Fibroblast of lung (primary cell): ENCODE data around the gene IQSEC3. TPM values are rescaled to one million over a fixed set of nuclear protein-coding genes. Genes with fewer than 3 reads are reported as not detected.

Source experiments
- DNase-seq, 2 donors: peaks; one replicate each; pipeline versions ENCODE4 v3.0.0 to v3.0.0-alpha.2; 2010; ENCODE audit warnings: low read depth in 2 of 2
- H2AFZ ChIP-seq: 2 replicates; pipeline ENCODE4 v1.5.1; 2012; ENCODE audit warnings: low read length, control low read depth, inconsistent platforms
- H3K27ac ChIP-seq: 2 replicates; pipeline ENCODE4 v1.5.1; 2011; ENCODE audit warnings: low read length, control low read depth; ENCODE audit not compliant: insufficient read depth
- H3K27me3 ChIP-seq: 2 replicates; pipeline ENCODE4 v1.5.1; 2011; ENCODE audit warnings: mild to moderate bottlenecking, low read length; ENCODE audit not compliant: control insufficient read depth, insufficient read depth
- H3K36me3 ChIP-seq: 2 replicates; pipeline ENCODE4 v1.5.1; 2011; ENCODE audit warnings: low read length; ENCODE audit not compliant: control insufficient read depth, insufficient read depth
- H3K4me1 ChIP-seq: 2 replicates; pipeline ENCODE4 v1.5.1; 2011; ENCODE audit warnings: low read length; ENCODE audit not compliant: control insufficient read depth, insufficient read depth; ENCODE audit errors: extremely low read depth
- H3K4me2 ChIP-seq: 2 replicates; pipeline ENCODE4 v1.5.1; 2011; ENCODE audit warnings: low read length, control low read depth; ENCODE audit not compliant: insufficient read depth; ENCODE audit errors: extremely low read depth
- H3K4me3 ChIP-seq, 4 experiments: fragments of 200-600 bp in 1 of 4; sonication (generic) in 1 of 4; replicated peaks in 1 of 4; 2 replicates each; pipeline ENCODE4 v1.5.1; 2011 to 2016; ENCODE audit warnings: low read length in 4 of 4, low read depth in 3 of 4, mild to moderate bottlenecking in 3 of 4, control low read depth in 2 of 4, inconsistent platforms in 1 of 4, mixed read lengths in 1 of 4; ENCODE audit not compliant: insufficient read depth in 1 of 4; ENCODE audit errors: control extremely low read depth in 1 of 4
- H3K79me2 ChIP-seq: 2 replicates; pipeline ENCODE4 v1.5.1; 2012; ENCODE audit warnings: mild to moderate bottlenecking, low read length, inconsistent platforms; ENCODE audit not compliant: control insufficient read depth, insufficient read depth
- H3K9ac ChIP-seq: 2 replicates; pipeline ENCODE4 v1.5.1; 2011; ENCODE audit warnings: mild to moderate bottlenecking, low read length, control low read depth; ENCODE audit not compliant: insufficient read depth
- H3K9me3 ChIP-seq: 2 replicates; pipeline ENCODE4 v1.5.1; 2012; ENCODE audit warnings: low read depth, low read length; ENCODE audit not compliant: control insufficient read depth, insufficient read depth
- H4K20me1 ChIP-seq: 2 replicates; pipeline ENCODE4 v1.5.1; 2011; ENCODE audit warnings: low read length; ENCODE audit not compliant: control insufficient read depth, insufficient read depth; ENCODE audit errors: extremely low read depth
- CTCF ChIP-seq, 2 donors: IDR thresholded peaks in 1 of 2; conservative IDR thresholded peaks in 1 of 2; 1 replicate in 1 of 2; 2 replicates in 1 of 2; pipeline ENCODE4 v1.5.1; 2011 to 2012; ENCODE audit warnings: low read length in 2 of 2, control low read depth in 1 of 2, inconsistent platforms in 1 of 2, low read depth in 1 of 2, mild to moderate bottlenecking in 1 of 2
- EZH2 ChIP-seq: IDR thresholded peaks from 2 replicates; pipeline ENCODE4 v1.5.1; 2012; ENCODE audit warnings: low read length, control low read depth, mild to moderate bottlenecking; ENCODE audit errors: missing control alignments
- polyA plus RNA-seq, 2 donors: library from polyadenylated mRNA; depleted of rRNA in 1 of 2; stranded (reverse) in 1 of 2; unstranded in 1 of 2; fragments of >200 nt; gene quantifications; 2 replicates each; pipeline ENCODE4 v1.2.1, GENCODE V29; 2011 to 2012; ENCODE audit warnings: missing spikeins in 1 of 2
- total RNA-seq: library from RNA; depleted of rRNA; stranded (reverse); fragments of >200 nt; gene quantifications from 2 replicates; pipeline ENCODE4 v1.2.1, GENCODE V29; 2014

The IQSEC3 gene
- total and polyA plus RNA-seq, 2 donors (not counting 1 experiment from before 2014, with no cell fraction given), result 0.14 to 1.3 TPM

- Histone ChIP-seq H3K4me1 (no peaks in the 10 kb centered on the region), H3K4me2 (peak overlapping the region; percentile 71), H3K79me2 (no peaks in the 10 kb centered on the region), H3K36me3 (no peaks in the 10 kb centered on the region), H3K9ac (no peak overlapping the region), H3K4me3 (peak overlapping the region; percentile 27 to 53 (median 40)), H3K27ac (no peak overlapping the region), H4K20me1 (no peaks in the 10 kb centered on the region), H3K27me3 (peaks cover 4% of the 10 kb centered on the region), H3K9me3 (no peaks in the 10 kb centered on the region), H2AFZ (peak overlapping the region; percentile 87)
- no peak for TF ChIP-seq EZH2
- TF ChIP-seq CTCF (conservative IDR thresholded peaks at IDR 0.05 in 1 of 2, IDR thresholded peaks at IDR 0.05 in 1 of 2; ENCODE audit: low read depth in 1 of 2, low read length in 2 of 2), result peak; percentile 42 to 48
- DNase-seq, result peak; percentile 47 to 48
These were observed 122.5 kb downstream of the IQSEC3 start for GRCh38 chr12:188910-189621.

GRCh38 chr12:189622-189962 lies 123.0 kb downstream of the IQSEC3 start:
- Histone ChIP-seq H3K9me3 (no peaks in the 10 kb centered on the region), H3K27me3 (peaks cover 9% of the 10 kb centered on the region), H3K9ac (no peak overlapping the region), H3K4me3 (no peak overlapping the region), H3K79me2 (no peaks in the 10 kb centered on the region), H4K20me1 (no peaks in the 10 kb centered on the region), H3K4me2 (peak overlapping the region; percentile 71), H3K27ac (no peak overlapping the region), H3K36me3 (no peaks in the 10 kb centered on the region), H3K4me1 (no peaks in the 10 kb centered on the region), H2AFZ (no peak overlapping the region)
- DNase-seq, result no peak
- no peak for TF ChIP-seq EZH2
- no peak for TF ChIP-seq CTCF (conservative IDR thresholded peaks at IDR 0.05 in 1 of 2, IDR thresholded peaks at IDR 0.05 in 1 of 2; ENCODE audit: low read depth in 1 of 2, low read length in 2 of 2)

- Histone ChIP-seq H3K9me3 (no peaks in the 10 kb centered on the region), H3K79me2 (no peaks in the 10 kb centered on the region), H4K20me1 (no peaks in the 10 kb centered on the region), H3K4me3 (no peak overlapping the region), H3K4me2 (no peak overlapping the region), H2AFZ (no peak overlapping the region), H3K4me1 (no peaks in the 10 kb centered on the region), H3K27ac (no peak overlapping the region), H3K36me3 (no peaks in the 10 kb centered on the region), H3K9ac (no peak overlapping the region), H3K27me3 (peaks cover 17% of the 10 kb centered on the region)
- TF ChIP-seq CTCF (conservative IDR thresholded peaks at IDR 0.05 in 1 of 2, IDR thresholded peaks at IDR 0.05 in 1 of 2; ENCODE audit: low read depth in 1 of 2, low read length in 2 of 2) (no peak), EZH2 (no peak)
- no peak for DNase-seq
These were observed 124.3 kb downstream of the IQSEC3 start for GRCh38 chr12:190881-191280.
